ENCODE data around the gene MAPK13.

Gene MAPK13

GRCh38 chr6:36138667-36139066, 8.4 kb downstream of the MAPK13 start:
- no peak for TF ChIP-seq CTCF (conservative IDR thresholded peaks at IDR 0.05; ENCODE audit: control insufficient read depth, insufficient read depth, low read depth, low read length)
- H3K4me3 ChIP-seq (ENCODE audit: control insufficient read depth, low read depth, low read length), result no peak overlapping the region
- DNase-seq (ENCODE audit: low read depth), result no peak

GRCh38 chr6:36139431-36139830, 9.1 kb downstream of the MAPK13 start:
- no peak for DNase-seq (ENCODE audit: low read depth)
- TF ChIP-seq CTCF (conservative IDR thresholded peaks at IDR 0.05; ENCODE audit: control insufficient read depth, insufficient read depth, low read depth, low read length), result peak; percentile 26
- H3K4me3 ChIP-seq (ENCODE audit: control insufficient read depth, low read depth, low read length), result no peak overlapping the region

- TF ChIP-seq CTCF (conservative IDR thresholded peaks at IDR 0.05; ENCODE audit: control insufficient read depth, insufficient read depth, low read depth, low read length), result no peak
- DNase-seq (ENCODE audit: low read depth), result no peak
- no peak overlapping the region for H3K4me3 ChIP-seq (ENCODE audit: control insufficient read depth, low read depth, low read length)
Measured at GRCh38 chr6:36139991-36140710, 9.8 kb downstream of the MAPK13 start.

GRCh38 chr6:36141091-36141490, 10.8 kb downstream of the MAPK13 start:
- no peak for DNase-seq (ENCODE audit: low read depth)
- no peak for TF ChIP-seq CTCF (conservative IDR thresholded peaks at IDR 0.05; ENCODE audit: control insufficient read depth, insufficient read depth, low read depth, low read length)
- H3K4me3 ChIP-seq (ENCODE audit: control insufficient read depth, low read depth, low read length), result no peak overlapping the region

- H3K4me3 ChIP-seq (ENCODE audit: control insufficient read depth, low read depth, low read length), result no peak overlapping the region
- TF ChIP-seq CTCF (conservative IDR thresholded peaks at IDR 0.05; ENCODE audit: control insufficient read depth, insufficient read depth, low read depth, low read length), result no peak
- DNase-seq (ENCODE audit: low read depth), result no peak
Measured at GRCh38 chr6:36141961-36142360, 11.6 kb downstream of the MAPK13 start.

GRCh38 chr6:36142971-36143838, 12.9 kb downstream of the MAPK13 start:
- H3K4me3 ChIP-seq (ENCODE audit: control insufficient read depth, low read depth, low read length), result no peak overlapping the region
- no peak for TF ChIP-seq CTCF (conservative IDR thresholded peaks at IDR 0.05; ENCODE audit: control insufficient read depth, insufficient read depth, low read depth, low read length)
- no peak for DNase-seq (ENCODE audit: low read depth)
